Endothelial cell of umbilical vein (primary cell): ENCODE results near the gene GUCA2A. TPM values are rescaled to one million over a fixed set of nuclear protein-coding genes. Genes with fewer than 3 reads are reported as not detected.

ENCODE experiments used
- BruUV-seq: library from RNA; stranded (reverse); fragments of 400-500 nt; replicated peaks from 2 replicates; lab custom pipeline; 2021; lab: Mats Ljungman, UMichigan
- CTCF ChIA-PET: fragments of 300-600, 350-600 bp; sonication (Branson Sonifier 250); formaldehyde crosslinking; loops from one replicate; lab custom pipeline; 2021; ENCODE audit warnings: antibody characterized with exemption, inconsistent platforms; lab: Charles Lee
- POLR2A ChIA-PET: fragments of 300-600, 350-600 bp; sonication (Branson Sonifier 250); formaldehyde crosslinking; loops from one replicate; lab custom pipeline; 2021; ENCODE audit warnings: antibody characterized with exemption, inconsistent platforms; lab: Charles Lee
- DNase-seq: peaks from one replicate; pipeline ENCODE4 v3.0.0-alpha.2; 2011; ENCODE audit warnings: low read depth, low spot score
- FAIRE-seq: peaks from 2 replicates; lab custom pipeline; 2011; peaks lifted over from hg19 to GRCh38; lab: Jason Lieb, UNC
- H2AFZ ChIP-seq: 2 replicates; pipeline ENCODE4 v1.6.0; 2012; ENCODE audit warnings: low read depth, low read length, control low read depth, inconsistent platforms
- H3K27ac ChIP-seq: 2 replicates; pipeline ENCODE4 v1.5.1; 2011; ENCODE audit warnings: low read depth, mild to moderate bottlenecking, control low read depth, low read length, moderate library complexity; ENCODE audit not compliant: insufficient read depth
- H3K27me3 ChIP-seq, 2 experiments: 2 replicates each; pipeline versions ENCODE4 v1.6.0 to v1.6.1; 2011; ENCODE audit warnings: low read length in 2 of 2, mixed read lengths in 1 of 2; ENCODE audit not compliant: control insufficient read depth in 2 of 2, insufficient read depth in 2 of 2
- H3K36me3 ChIP-seq, 2 experiments: 2 replicates in 1 of 2; 3 replicates in 1 of 2; pipeline ENCODE4 v1.5.1; 2011; ENCODE audit warnings: low read length in 2 of 2, mild to moderate bottlenecking in 1 of 2, moderate library complexity in 1 of 2; ENCODE audit not compliant: control insufficient read depth in 2 of 2, insufficient read depth in 2 of 2; ENCODE audit errors: extremely low read depth in 1 of 2
- H3K4me1 ChIP-seq: 3 replicates; pipeline ENCODE4 v1.5.1; 2011; ENCODE audit warnings: mild to moderate bottlenecking, low read length; ENCODE audit not compliant: control insufficient read depth, insufficient read depth; ENCODE audit errors: extremely low read depth
- H3K4me2 ChIP-seq: 2 replicates; pipeline ENCODE4 v1.6.1; 2011; ENCODE audit warnings: low read length, control low read depth, mixed read lengths; ENCODE audit not compliant: insufficient read depth
- H3K4me3 ChIP-seq, 3 experiments: fragments of 200-600 bp in 1 of 3; sonication (generic), shearing (Covaris generic) in 1 of 3; replicated peaks in 1 of 3; 2 replicates each; pipeline ENCODE4 v1.5.1; 2011 to 2016; ENCODE audit warnings: control low read depth in 3 of 3, low read length in 3 of 3, mild to moderate bottlenecking in 2 of 3, inconsistent platforms in 1 of 3, low read depth in 1 of 3, moderate library complexity in 1 of 3; ENCODE audit not compliant: insufficient read depth in 1 of 3
- H3K79me2 ChIP-seq: 2 replicates; pipeline ENCODE4 v1.6.0; 2012; ENCODE audit warnings: low read length, inconsistent platforms; ENCODE audit not compliant: control insufficient read depth, insufficient read depth
- H3K9ac ChIP-seq: replicated peaks from 2 replicates; pipeline ENCODE3; 2011; ENCODE audit warnings: low read length, control low read depth; ENCODE audit not compliant: insufficient read depth; ENCODE audit errors: extremely low read depth
- H3K9me1 ChIP-seq: replicated peaks from 3 replicates; pipeline ENCODE4 v1.6.0; 2011; ENCODE audit warnings: mild to moderate bottlenecking, low read length; ENCODE audit not compliant: control insufficient read depth, insufficient read depth; ENCODE audit errors: extremely low read depth
- H3K9me3 ChIP-seq: replicated peaks from 2 replicates; pipeline ENCODE4 v1.5.1; 2012; ENCODE audit warnings: low read length, inconsistent platforms; ENCODE audit not compliant: control insufficient read depth, insufficient read depth
- H4K20me1 ChIP-seq: replicated peaks from 2 replicates; pipeline ENCODE3; 2011; ENCODE audit warnings: mild to moderate bottlenecking, low read length; ENCODE audit not compliant: control insufficient read depth, insufficient read depth; ENCODE audit errors: extremely low read depth
- CTCF ChIP-seq, 2 donors: IDR thresholded peaks; 1 replicate in 1 of 2; 2 replicates in 1 of 2; pipeline ENCODE4 v1.5.1; 2011; ENCODE audit warnings: low read length in 2 of 2, mild to moderate bottlenecking in 2 of 2, moderate library complexity in 2 of 2, control low read depth in 1 of 2, inconsistent platforms in 1 of 2, low read depth in 1 of 2; ENCODE audit not compliant: insufficient read depth in 1 of 2; ENCODE audit errors: extremely low read depth in 1 of 2
- EZH2 ChIP-seq: IDR thresholded peaks from 2 replicates; pipeline ENCODE4 v1.6.1; 2012; ENCODE audit warnings: borderline replicate concordance, low read depth, mild to moderate bottlenecking, moderate library complexity, low read length, inconsistent platforms; ENCODE audit not compliant: severe bottlenecking
- FOS ChIP-seq: IDR thresholded peaks from 2 replicates; pipeline ENCODE4 v1.6.1; 2011; ENCODE audit warnings: mild to moderate bottlenecking, low read length, moderate library complexity, borderline replicate concordance; ENCODE audit not compliant: insufficient read depth
- GATA2 ChIP-seq: IDR thresholded peaks from 2 replicates; pipeline ENCODE4 v1.7.0; 2011; ENCODE audit warnings: low read depth, mild to moderate bottlenecking, moderate library complexity, mixed read lengths, low read length; ENCODE audit not compliant: insufficient read length, insufficient read depth
- JUN ChIP-seq: IDR thresholded peaks from 2 replicates; pipeline ENCODE4 v1.6.1; 2011; ENCODE audit warnings: borderline replicate concordance, low read depth; ENCODE audit not compliant: insufficient read length, insufficient read depth
- MAX ChIP-seq: IDR thresholded peaks from 2 replicates; pipeline ENCODE4 v1.6.1; 2011; ENCODE audit not compliant: insufficient read depth, insufficient read length
- MYC ChIP-seq: IDR thresholded peaks from one replicate; pipeline ENCODE4 v1.6.1; 2011; ENCODE audit warnings: mild to moderate bottlenecking, low read depth, low read length
- POLR2A ChIP-seq: IDR thresholded peaks from 2 replicates; pipeline ENCODE4 v1.6.1; 2012; ENCODE audit warnings: low read depth, mild to moderate bottlenecking, control low read depth, low read length
- POLR2AphosphoS5 ChIP-seq: IDR thresholded peaks from 2 replicates; pipeline ENCODE4 v1.6.1; 2012; ENCODE audit warnings: low read depth, mild to moderate bottlenecking, control low read depth, low read length, moderate library complexity; ENCODE audit not compliant: insufficient read depth
- dilution Hi-C: fragments of 300-500 bp; cut with MboI; formaldehyde crosslinking; loops from one replicate; pipeline ENCODE4 v1.15.0; 2019; ENCODE audit warnings: low sequenced_read_pairs; ENCODE audit not compliant: extremely low pct_ligation_motif_present
- intact Hi-C: fragments of 100-400 bp; cut with micrococcal nuclease; formaldehyde crosslinking; loops from one replicate; pipeline ENCODE4 v1.10.0; 2022
- polyA plus RNA-seq, 4 experiments: library from polyadenylated mRNA; depleted of rRNA in 3 of 4; stranded (reverse) in 3 of 4; unstranded in 1 of 4; fragments of >200 nt; gene quantifications; 2 replicates each; pipeline versions ENCODE4 v1.2.1 to v1.2.3, GENCODE V29; 2011 to 2012; ENCODE audit warnings: missing spikeins in 1 of 4
- total RNA-seq: library from RNA; stranded (reverse); gene quantifications from 2 replicates; pipeline ENCODE4 v1.2.3, GENCODE V29; 2021

GUCA2A gene
- total and polyA plus RNA-seq, 2 donors (not counting 3 experiments of a cell fraction or from before 2014, with no cell fraction given), result not detected

GRCh38 chr1:42144711-42145388, 19.7 kb downstream of the GUCA2A start:
- intact Hi-C loops (loop anchor here (5.0 to 10.0 kb wide), 2 partner anchors 330 to 432 kb away; no protein-coding TSS in a partner anchor), dilution Hi-C loops (no loop called here)
- peaks cover 21 to 22% of the 10 kb centered on the region in 2 experiments for H3K27me3 ChIP-seq
- no peak for TF ChIP-seq MAX
- ChIA-PET POLR2A (no interaction called here), CTCF (interaction anchor here (1.8 to 3.1 kb wide), 2 partner anchors 27 to 28 kb away, joined by 7 to 58 read pairs; no protein-coding TSS in a partner anchor)
- no peak for FAIRE-seq
- no TSS peak for BruUV-seq
- no peak overlapping the region for H3K27ac ChIP-seq
- H3K9me1 ChIP-seq, result no peaks in the 10 kb centered on the region
- H2AFZ ChIP-seq, result no peak overlapping the region
- DNase-seq, result no peak
- no peaks in the 10 kb centered on the region for H3K9me3 ChIP-seq
- no peak overlapping the region for H3K9ac ChIP-seq
- no peak overlapping the region for H3K4me3 ChIP-seq
- no peaks in the 10 kb centered on the region for H3K36me3 ChIP-seq
- H4K20me1 ChIP-seq, result no peaks in the 10 kb centered on the region
- no peaks in the 10 kb centered on the region for H3K79me2 ChIP-seq
- H3K4me1 ChIP-seq, result no peaks in the 10 kb centered on the region
- H3K4me2 ChIP-seq, result no peak overlapping the region

- no peak overlapping the region for H3K9ac ChIP-seq
- H3K4me3 ChIP-seq, result no peak overlapping the region
- no peak overlapping the region for H3K27ac ChIP-seq
- ChIA-PET CTCF (interaction anchor here (1.8 kb wide), 1 partner anchor 29 kb away, joined by 7 read pairs; no protein-coding TSS in a partner anchor), POLR2A (no interaction called here)
- H3K4me2 ChIP-seq, result no peak overlapping the region
- dilution Hi-C loops, result no loop called here
- H3K4me1 ChIP-seq, result no peaks in the 10 kb centered on the region
- DNase-seq (no peak), FAIRE-seq (no peak)
- peaks cover 21 to 22% of the 10 kb centered on the region in 2 experiments for H3K27me3 ChIP-seq
- no peaks in the 10 kb centered on the region for H3K9me1 ChIP-seq
- BruUV-seq, result no TSS peak
- H3K9me3 ChIP-seq, result no peaks in the 10 kb centered on the region
- no peaks in the 10 kb centered on the region for H3K79me2 ChIP-seq
- no peaks in the 10 kb centered on the region for H4K20me1 ChIP-seq
- intact Hi-C loops, result loop anchor here (10.0 kb wide), 1 partner anchor 329 kb away; no protein-coding TSS in a partner anchor
- no peaks in the 10 kb centered on the region for H3K36me3 ChIP-seq
- no peak overlapping the region for H2AFZ ChIP-seq
- TF ChIP-seq GATA2 (no peak), POLR2AphosphoS5 (no peak), POLR2A (no peak), FOS (no peak), MAX (no peak), JUN (no peak), EZH2 (no peak), CTCF (IDR thresholded peaks at IDR 0.05; ENCODE audit: extremely low read depth in 1 of 2, insufficient read depth in 1 of 2, low read depth in 1 of 2, low read length in 2 of 2) (no peak), MYC (no peak)
Measured at GRCh38 chr1:42143896-42144710, 20.4 kb downstream of the GUCA2A start.
